HG02885 (cell line): ENCODE measurements around the gene CYP2A7.
"Not testable (repeated sequence)": the region's sequence is repeated elsewhere in the genome, so short reads cannot be mapped to it uniquely, and the experiment has no call there.

Source experiments
- ATAC-seq: cut with Tn5 transposase; IDR thresholded peaks from one replicate; pipeline ENCODE4 v1.9.1; 2021; ENCODE audit warnings: mild to moderate bottlenecking; ENCODE audit not compliant: unreplicated experiment, poor library complexity

The CYP2A7 gene

GRCh38 chr19:40843653-40844052 lies 38.4 kb downstream of the CYP2A7 start:
- ATAC-seq = not testable (repeated sequence)

- not testable (repeated sequence) for ATAC-seq
Measured at GRCh38 chr19:40842997-40843652, 38.9 kb downstream of the CYP2A7 start.

DNA sequence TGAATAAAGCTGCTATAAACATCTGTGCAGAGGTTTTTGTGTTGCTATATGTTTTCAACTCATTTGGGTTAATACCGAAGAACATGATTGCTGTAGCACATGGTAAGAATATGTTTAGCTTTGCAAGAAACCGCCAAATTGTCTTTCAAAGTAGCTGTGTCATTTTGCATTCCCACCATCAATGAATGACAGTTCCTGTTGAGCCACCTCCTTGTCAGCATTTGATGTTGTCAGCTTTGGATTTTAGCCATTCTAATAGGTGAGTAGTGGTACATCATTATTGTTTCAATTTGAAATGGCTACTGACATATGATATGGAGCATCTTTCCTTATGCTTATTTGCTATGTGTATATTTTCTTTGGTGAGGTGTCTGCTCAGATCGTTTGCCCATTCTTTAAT lies 40.0 kb downstream of the CYP2A7 start:
- not testable (repeated sequence) for ATAC-seq

DNA sequence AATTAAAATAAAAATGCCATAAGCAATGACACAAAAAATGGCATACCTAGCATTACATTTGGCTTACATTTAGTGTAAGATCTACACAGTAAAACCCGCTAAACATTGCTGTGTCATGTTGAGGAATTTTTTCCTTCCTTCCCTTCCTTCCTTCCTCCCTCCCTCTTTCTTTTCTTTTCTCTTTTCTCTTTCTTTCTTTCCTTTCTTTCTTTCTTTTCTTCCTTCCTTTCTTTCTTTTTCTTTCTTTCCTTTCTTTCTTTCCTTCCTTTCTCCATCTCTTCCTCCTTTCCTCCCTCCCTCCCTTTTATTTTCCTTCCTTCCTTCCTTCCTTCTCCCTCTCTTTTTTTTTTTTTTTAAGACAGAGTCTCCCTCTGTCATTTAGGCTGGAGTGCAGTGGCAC lies 43.6 kb downstream of the CYP2A7 start:
- not testable (repeated sequence) for ATAC-seq

GRCh38 chr19:40836754-40837429 lies 45.1 kb downstream of the CYP2A7 start:
- ATAC-seq = no peak

DNA sequence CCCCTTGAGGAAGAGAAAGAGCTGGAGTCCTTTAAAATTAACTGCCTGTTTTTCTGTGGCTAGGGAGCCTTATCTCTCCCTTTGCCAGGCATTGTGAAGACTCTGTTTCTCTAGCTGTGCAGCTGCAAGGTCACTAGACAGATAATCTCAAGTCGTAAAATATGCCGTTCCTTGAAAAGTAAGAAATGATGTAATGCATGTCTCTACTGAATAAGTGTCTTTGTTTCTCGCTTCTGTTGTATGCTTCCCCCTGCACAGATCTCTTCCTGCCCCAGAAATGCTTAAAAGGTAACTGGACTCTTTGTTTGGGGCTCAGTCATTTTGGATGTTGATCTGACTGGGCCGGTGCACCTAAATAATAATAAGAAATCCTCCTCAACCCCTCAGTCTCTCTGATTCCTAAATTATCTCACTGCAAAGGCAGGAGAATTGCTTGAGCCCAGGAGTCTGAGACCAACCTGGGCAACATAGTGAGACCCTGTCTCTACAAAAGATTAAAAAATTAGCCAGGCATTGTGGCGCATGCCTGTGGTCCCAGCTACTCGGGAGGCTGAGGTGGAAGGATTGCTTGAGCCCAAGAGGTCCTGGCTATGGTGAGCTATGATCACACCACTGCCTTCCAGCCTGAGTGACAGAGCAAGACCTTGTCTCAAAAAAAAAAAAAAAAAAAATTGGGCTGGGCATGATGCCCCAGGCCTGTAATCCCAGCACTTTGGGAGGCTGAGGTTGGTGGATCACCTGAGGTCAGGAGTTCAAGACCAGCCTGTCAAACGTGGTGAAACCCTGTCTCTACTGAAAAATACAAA lies 48.1 kb downstream of the CYP2A7 start:
- not testable (repeated sequence) for ATAC-seq

- ATAC-seq = not testable (repeated sequence)
Measured at GRCh38 chr19:40832431-40832790, 49.6 kb downstream of the CYP2A7 start.

GRCh38 chr19:40831502-40832430 lies 50.3 kb downstream of the CYP2A7 start:
- ATAC-seq = no peak

- ATAC-seq = not testable (repeated sequence)
Measured at GRCh38 chr19:40830741-40831140, 51.3 kb downstream of the CYP2A7 start.

DNA sequence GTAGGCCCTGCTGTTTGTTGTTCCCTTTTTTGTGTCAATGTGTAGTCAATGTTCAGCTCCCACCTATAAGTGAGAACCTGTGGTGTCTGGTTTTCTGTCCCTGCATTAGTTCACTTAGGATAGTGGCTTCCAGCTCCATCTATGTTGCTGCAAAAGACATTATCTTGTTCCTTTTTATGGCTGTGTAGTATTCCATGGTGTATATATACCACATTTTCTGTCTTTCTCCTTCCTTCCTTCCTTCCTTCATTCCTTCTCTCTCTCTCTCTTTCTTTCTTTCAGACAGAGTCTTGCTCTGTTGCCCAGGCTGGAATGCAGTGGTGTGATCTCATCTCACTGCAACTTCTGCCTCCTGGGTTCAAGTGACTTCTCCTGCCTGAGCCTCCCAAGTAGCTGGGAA lies 52.8 kb downstream of the CYP2A7 start:
- no peak for ATAC-seq

DNA sequence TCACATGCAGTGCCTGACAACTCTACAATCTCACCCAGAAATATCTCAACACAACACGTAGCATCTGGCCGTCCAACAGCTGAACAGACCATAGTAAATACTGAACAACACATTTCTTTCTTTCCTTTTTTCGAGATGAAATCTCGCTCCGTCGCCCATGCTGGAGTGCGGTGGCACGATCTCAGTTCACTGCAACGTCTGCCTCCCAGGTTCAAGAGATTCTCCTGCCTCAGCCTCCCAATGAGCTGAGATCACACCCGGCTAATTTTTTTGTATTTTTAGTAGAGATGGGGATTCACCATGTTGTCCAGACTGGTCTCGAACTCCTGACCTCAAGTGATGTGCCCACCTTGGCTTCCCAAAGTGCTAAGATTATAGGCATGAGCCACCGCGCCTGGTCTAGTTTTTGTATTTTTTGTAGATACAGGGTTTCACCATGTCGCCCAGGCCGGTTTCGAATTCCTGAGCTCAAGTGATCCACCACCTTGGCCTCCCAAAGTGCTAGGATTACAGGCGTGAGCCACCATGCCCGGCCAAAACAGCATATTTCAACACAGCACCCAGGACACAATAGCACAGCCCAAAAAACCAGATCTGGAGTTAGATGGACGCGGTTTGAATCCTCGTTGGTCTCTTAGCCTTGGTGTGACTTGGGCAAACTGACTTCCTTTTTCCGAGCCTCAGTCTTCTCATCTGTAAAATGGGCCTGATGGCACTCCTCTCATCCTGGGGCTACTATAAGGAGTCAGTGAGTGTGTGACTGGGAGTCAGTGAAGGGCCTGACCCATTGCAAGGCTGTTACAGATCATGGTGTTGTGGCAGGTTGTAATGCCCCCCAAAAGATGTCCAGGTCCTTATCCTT lies 54.4 kb downstream of the CYP2A7 start:
- no peak for ATAC-seq

DNA sequence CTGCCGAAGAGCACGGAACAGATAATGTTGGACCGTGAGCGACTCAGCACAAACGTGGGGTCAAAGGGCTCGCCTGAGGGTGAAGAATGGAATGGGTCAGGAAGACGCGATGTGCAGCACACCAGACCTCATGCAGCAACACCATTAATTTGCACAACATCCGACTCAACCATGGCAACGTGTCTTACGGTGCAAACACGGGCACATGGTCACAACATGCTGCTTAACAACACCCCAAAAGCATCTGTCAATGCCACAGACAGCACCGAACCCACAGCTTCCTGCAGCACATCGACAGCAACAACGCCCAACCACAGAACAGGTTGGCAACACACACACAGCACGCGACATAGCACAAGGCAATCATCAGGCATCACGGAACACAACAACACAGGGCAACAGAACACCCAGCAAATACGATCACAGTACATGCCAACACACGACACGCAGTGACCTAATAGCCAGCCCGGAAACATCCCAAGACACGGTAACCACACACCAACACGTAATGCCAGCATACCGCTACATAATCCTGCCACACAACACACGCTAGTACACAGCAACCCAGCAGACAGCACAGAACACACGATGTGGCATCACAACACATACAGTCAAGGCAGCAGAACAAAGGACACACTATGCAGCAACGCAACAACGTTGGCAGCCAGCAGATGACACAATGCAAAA lies 55.2 kb downstream of the CYP2A7 start:
- not testable (repeated sequence) for ATAC-seq

GRCh38 chr19:40826312-40826698 lies 55.7 kb downstream of the CYP2A7 start:
- not testable (repeated sequence) for ATAC-seq

GRCh38 chr19:40825460-40826095 lies 56.5 kb downstream of the CYP2A7 start:
- not testable (repeated sequence) for ATAC-seq
